BE2C (cell line): ENCODE data around the gene AAMP.
A peak's percentile ranks its signal among the peaks of the same experiment; 100 is the strongest.

Experiments
- DNase-seq: peaks from one replicate; pipeline ENCODE4 v3.0.0-alpha.2; 2020
- H3K27me3 ChIP-seq: fragments of 250-450 bp; sonication (Bioruptor Pico); 2 replicates; pipeline ENCODE4 v1.5.1; 2020; ENCODE audit warnings: mild to moderate bottlenecking
- H3K36me3 ChIP-seq: fragments of 250-450 bp; sonication (Bioruptor Pico); 2 replicates; pipeline ENCODE4 v1.5.1; 2020; ENCODE audit warnings: mild to moderate bottlenecking
- H3K4me1 ChIP-seq: fragments of 250-450 bp; sonication (Bioruptor Pico); 2 replicates; pipeline ENCODE4 v1.5.1; 2020
- H3K4me3 ChIP-seq: 2 replicates; pipeline ENCODE4 v1.5.1; 2011; ENCODE audit warnings: low read depth, low read length
- H3K9me3 ChIP-seq: fragments of 250-450 bp; sonication (Bioruptor Pico); 2 replicates; pipeline ENCODE4 v1.5.1; 2020
- TF ChIP-seq, protein P1 (sequence below): IDR thresholded peaks from 2 replicates; pipeline ENCODE4 v1.5.1; 2012; ENCODE audit warnings: mild to moderate bottlenecking, low read depth, low read length

The AAMP gene

DNA sequence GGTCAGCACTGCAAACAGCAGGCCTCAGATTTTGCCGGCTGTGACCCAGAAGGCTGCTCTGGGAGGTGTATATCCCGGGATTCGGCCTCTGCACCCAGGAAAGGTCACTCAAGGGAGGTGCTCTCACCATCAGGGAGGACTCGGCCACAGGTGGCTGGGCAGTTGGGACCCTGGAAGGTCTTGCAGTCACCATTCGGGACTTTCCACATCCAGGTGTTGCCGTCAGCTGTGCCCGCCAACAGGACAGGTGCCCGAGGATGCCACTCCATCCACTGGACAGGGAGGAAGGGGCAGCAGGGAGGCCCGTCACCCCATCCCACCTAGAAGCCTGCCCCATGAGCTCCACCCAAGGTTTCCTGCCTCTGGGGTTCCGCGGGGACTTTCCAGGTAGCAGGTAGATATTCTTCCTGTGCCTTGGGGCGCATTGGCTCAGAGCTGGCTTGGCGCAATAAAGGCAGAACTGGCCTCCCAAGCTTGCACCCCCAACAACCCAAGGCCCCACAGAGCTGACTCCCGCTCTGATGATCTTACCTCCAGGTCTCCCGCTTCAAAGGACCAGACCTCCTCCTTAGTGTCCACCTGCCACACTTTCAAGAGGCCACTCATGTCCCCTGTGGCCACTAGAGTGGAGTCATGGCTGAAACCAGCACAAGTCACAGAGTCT lies 3.5 kb downstream of the AAMP start:
- Histone ChIP-seq H3K4me3 (no peak overlapping the region), H3K4me1 (peaks cover 18% of the 10 kb centered on the region), H3K36me3 (peaks cover 14% of the 10 kb centered on the region), H3K9me3 (no peaks in the 10 kb centered on the region), H3K27me3 (no peaks in the 10 kb centered on the region)
- TF ChIP-seq, protein P1, sequence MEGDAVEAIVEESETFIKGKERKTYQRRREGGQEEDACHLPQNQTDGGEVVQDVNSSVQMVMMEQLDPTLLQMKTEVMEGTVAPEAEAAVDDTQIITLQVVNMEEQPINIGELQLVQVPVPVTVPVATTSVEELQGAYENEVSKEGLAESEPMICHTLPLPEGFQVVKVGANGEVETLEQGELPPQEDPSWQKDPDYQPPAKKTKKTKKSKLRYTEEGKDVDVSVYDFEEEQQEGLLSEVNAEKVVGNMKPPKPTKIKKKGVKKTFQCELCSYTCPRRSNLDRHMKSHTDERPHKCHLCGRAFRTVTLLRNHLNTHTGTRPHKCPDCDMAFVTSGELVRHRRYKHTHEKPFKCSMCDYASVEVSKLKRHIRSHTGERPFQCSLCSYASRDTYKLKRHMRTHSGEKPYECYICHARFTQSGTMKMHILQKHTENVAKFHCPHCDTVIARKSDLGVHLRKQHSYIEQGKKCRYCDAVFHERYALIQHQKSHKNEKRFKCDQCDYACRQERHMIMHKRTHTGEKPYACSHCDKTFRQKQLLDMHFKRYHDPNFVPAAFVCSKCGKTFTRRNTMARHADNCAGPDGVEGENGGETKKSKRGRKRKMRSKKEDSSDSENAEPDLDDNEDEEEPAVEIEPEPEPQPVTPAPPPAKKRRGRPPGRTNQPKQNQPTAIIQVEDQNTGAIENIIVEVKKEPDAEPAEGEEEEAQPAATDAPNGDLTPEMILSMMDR: no peak
- no peak for DNase-seq

DNA sequence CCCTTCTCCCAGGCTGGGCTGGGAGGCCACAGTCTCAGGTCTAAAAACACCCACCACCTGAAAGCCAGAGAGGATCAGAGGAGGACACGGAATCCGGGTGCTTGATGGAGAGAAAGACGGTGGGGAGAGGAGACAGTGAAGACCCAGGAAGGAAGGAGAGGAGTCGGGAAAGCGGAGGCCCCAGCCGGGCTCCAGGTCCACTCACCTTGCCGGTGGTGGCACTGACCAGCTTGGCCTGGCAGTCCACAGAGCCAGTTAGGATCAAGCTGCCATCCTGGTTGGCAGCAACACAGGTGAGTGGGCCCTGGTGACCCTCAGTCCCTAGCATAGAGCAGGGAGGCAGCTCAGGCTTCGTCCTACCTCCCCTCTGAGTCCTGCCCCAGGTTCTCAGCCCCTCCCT lies 4.3 kb downstream of the AAMP start:
- Histone ChIP-seq H3K4me1 (peaks cover 25% of the 10 kb centered on the region), H3K9me3 (no peaks in the 10 kb centered on the region), H3K36me3 (peaks cover 14% of the 10 kb centered on the region), H3K4me3 (no peak overlapping the region), H3K27me3 (no peaks in the 10 kb centered on the region)
- no peak for DNase-seq
- TF ChIP-seq, protein P1: no peak

DNA sequence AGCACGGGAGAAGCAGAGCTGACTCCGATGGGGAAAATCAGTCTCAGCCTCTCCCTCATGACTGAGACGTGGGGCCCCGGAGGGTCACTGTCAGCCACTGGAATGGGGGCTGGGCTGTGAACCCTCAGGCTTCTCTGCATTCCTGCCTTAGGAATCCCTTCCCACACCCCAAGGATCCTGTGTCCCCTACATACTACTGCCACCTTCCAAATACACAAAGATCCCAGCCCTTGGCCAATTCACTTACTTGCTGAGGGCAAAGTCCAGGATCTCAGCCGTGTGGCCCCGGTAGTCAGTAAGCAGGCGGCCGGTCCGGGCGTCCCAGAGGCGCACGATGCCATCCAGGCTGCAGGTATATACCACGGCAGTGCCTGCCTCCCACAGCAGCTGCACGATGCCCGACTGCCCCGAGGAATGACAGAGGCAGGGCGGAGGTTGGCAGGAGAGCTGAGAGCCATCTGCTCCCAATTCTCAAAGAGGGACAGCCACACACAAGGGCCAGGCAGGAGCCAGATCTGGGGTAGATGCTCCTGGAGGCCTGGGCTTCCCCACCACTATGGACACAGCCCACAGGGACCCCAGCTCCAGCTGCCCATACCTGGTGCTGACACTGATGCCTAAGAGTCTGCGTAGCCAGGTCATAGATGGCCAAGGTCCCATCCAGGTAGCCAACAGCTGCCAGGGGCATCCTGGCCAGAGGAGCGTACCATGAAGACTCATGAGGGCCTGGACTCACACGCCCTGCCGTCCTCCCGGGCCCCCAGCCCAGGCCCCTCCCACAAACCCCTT lies 5.0 kb downstream of the AAMP start:
- Histone ChIP-seq H3K27me3 (no peaks in the 10 kb centered on the region), H3K9me3 (no peaks in the 10 kb centered on the region), H3K4me1 (peaks cover 31% of the 10 kb centered on the region), H3K36me3 (peaks cover 14% of the 10 kb centered on the region), H3K4me3 (no peak overlapping the region)
- TF ChIP-seq, protein P1: no peak
- DNase-seq: no peak

DNA sequence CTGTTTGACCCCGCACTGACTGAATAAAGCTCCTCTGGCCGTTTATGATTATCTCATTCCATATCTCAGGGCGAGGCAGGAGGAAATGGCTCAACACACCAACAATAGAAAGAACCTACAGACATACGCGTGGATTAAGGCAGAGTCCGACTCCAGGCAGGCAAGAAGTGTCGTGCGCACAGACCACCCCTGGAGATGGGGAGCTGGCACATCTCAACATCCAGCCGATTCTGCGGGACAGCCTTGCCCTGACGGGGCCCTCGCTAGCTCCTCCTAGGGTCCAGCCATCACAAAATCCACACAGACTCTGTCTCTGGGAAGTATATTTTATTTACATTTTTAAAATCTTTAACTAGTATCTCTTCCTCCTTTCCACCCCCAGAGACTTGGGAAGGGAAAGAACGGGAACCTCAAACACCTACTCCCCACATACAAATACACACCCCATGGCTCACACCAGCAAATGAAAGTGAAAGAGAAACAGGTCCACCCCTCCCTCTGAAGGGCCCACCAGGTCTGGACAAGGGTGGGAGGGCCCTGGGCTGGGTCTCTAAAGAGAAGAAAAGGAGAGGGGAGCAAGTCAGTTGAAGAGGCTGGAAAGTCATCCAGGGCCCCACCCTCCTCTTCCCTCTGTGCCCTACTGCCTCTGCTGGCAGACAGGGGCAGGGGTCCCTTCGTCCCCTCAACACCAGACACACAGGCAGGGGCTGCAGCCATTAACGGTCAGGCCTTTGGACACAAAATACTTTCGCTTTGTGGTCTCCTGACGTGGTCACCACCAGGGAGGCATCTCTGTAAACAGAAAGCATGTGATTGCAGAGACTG lies 5.9 kb downstream of the AAMP start:
- TF ChIP-seq, protein P1: peak; percentile 29
- H3K36me3 ChIP-seq: peaks cover 14% of the 10 kb centered on the region
- H3K27me3 ChIP-seq: no peaks in the 10 kb centered on the region
- H3K4me1 ChIP-seq: peaks cover 38% of the 10 kb centered on the region
- no peaks in the 10 kb centered on the region for H3K9me3 ChIP-seq
- no peak for DNase-seq
- no peak overlapping the region for H3K4me3 ChIP-seq

DNA sequence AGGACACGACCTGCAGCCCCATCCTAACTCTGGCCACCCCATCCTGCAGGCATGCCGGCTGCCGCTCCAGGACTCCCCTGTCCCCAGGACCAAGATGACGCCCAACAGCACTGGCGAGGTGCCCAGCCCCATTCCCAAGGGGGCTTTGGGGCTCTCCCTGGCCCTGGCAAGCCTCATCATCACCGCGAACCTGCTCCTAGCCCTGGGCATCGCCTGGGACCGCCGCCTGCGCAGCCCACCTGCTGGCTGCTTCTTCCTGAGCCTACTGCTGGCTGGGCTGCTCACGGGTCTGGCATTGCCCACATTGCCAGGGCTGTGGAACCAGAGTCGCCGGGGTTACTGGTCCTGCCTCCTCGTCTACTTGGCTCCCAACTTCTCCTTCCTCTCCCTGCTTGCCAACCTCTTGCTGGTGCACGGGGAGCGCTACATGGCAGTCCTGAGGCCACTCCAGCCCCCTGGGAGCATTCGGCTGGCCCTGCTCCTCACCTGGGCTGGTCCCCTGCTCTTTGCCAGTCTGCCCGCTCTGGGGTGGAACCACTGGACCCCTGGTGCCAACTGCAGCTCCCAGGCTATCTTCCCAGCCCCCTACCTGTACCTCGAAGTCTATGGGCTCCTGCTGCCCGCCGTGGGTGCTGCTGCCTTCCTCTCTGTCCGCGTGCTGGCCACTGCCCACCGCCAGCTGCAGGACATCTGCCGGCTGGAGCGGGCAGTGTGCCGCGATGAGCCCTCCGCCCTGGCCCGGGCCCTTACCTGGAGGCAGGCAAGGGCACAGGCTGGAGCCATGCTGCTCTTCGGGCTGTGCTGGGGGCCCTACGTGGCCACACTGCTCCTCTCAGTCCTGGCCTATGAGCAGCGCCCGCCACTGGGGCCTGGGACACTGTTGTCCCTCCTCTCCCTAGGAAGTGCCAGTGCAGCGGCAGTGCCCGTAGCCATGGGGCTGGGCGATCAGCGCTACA lies 7.0 kb downstream of the AAMP start:
- peaks cover 14% of the 10 kb centered on the region for H3K36me3 ChIP-seq

More for the DNA sequence above, 7.0 kb downstream of the AAMP start:
- Histone ChIP-seq H3K4me3 (peak overlapping the region; percentile 35; the same call in 1 of the 2 replicates), H3K4me1 (peaks cover 45% of the 10 kb centered on the region), H3K9me3 (no peaks in the 10 kb centered on the region), H3K27me3 (no peaks in the 10 kb centered on the region)
- TF ChIP-seq, protein P1: no peak
- DNase-seq: peak; percentile 80
